GM12878 (cell line): Measurements from ENCODE around the gene ITPRIPL2. TPM values are rescaled to one million over a fixed set of nuclear protein-coding genes. Genes with fewer than 3 reads are reported as not detected.
A peak's percentile ranks its signal among the peaks of the same experiment; 100 is the strongest.

Source experiments
- ATAC-seq: fragments of 200-7000 bp; cut with Tn5 transposase; 3 replicates; pipeline ENCODE4 v1.9.1; 2020; ENCODE audit warnings: mild to moderate bottlenecking, moderate library complexity
- BruUV-seq: library from RNA; stranded (reverse); fragments of 400-500 nt; replicated peaks from 2 replicates; lab custom pipeline; 2021; lab: Mats Ljungman, UMichigan
- CTCF ChIA-PET: fragments of 300-600 bp; sonication (Branson Sonifier 250); formaldehyde crosslinking; extraction: SDS; loops from one replicate; lab custom pipeline; 2021; ENCODE audit warnings: inconsistent platforms; lab: Yijun Ruan, JAX
- POLR2A ChIA-PET: fragments of 350-600 bp; formaldehyde crosslinking; extraction: SDS; loops from one replicate; lab custom pipeline; 2021; ENCODE audit warnings: inconsistent platforms; lab: Charles Lee
- RAD21 ChIA-PET: fragments of 300-600 bp; sonication (Branson Sonifier 250); formaldehyde crosslinking; loops from one replicate; lab custom pipeline; 2023; ENCODE audit warnings: antibody characterized with exemption; ENCODE audit not compliant: unreplicated experiment; lab: Charles Lee
- SMC1A ChIA-PET: fragments of 300-600 bp; sonication (Branson Sonifier 250); formaldehyde crosslinking; loops from one replicate; lab custom pipeline; 2023; ENCODE audit not compliant: unreplicated experiment, uncharacterized antibody; lab: Charles Lee
- DNase-seq: peaks from one replicate; pipeline ENCODE4 v3.0.0-alpha.2; 2011; ENCODE audit warnings: low read depth, low spot score
- FAIRE-seq: peaks from 3 replicates; lab custom pipeline; 2011; peaks lifted over from hg19 to GRCh38; lab: Jason Lieb, UNC
- H2AFZ ChIP-seq: 2 replicates; pipeline ENCODE4 v1.6.0; 2011; ENCODE audit warnings: low read depth, low read length, control low read depth; ENCODE audit not compliant: control insufficient read depth
- H3K27ac ChIP-seq: 2 replicates; pipeline ENCODE4 v1.5.1; 2011; ENCODE audit warnings: control low read depth; ENCODE audit not compliant: control insufficient read depth, insufficient read depth
- H3K27me3 ChIP-seq, 2 experiments: replicated peaks in 1 of 2; 2 replicates each; pipeline versions ENCODE4 v1.6.0 to v1.6.1; 2011; ENCODE audit warnings: low read length in 1 of 2; ENCODE audit not compliant: control insufficient read depth in 2 of 2, insufficient read depth in 2 of 2
- H3K36me3 ChIP-seq, 2 experiments: 2 replicates each; pipeline ENCODE4 v1.5.1; 2011; ENCODE audit warnings: low read length in 1 of 2; ENCODE audit not compliant: control insufficient read depth in 2 of 2, insufficient read depth in 2 of 2
- H3K4me1 ChIP-seq: 2 replicates; pipeline ENCODE4 v1.6.1; 2011; ENCODE audit warnings: mild to moderate bottlenecking, low read length, moderate library complexity, mixed read lengths; ENCODE audit not compliant: control insufficient read depth, insufficient read depth
- H3K4me2 ChIP-seq: 2 replicates; pipeline ENCODE4 v1.6.0; 2011; ENCODE audit warnings: control low read depth; ENCODE audit not compliant: control insufficient read depth, insufficient read depth
- H3K4me3 ChIP-seq: fragments of 200-600 bp; sonication (generic); 2 replicates; pipeline ENCODE4 v1.5.1; 2016
- H3K79me2 ChIP-seq: 2 replicates; pipeline ENCODE4 v1.6.0; 2011; ENCODE audit warnings: low read length; ENCODE audit not compliant: control insufficient read depth, insufficient read depth
- H3K9ac ChIP-seq: 2 replicates; pipeline ENCODE4 v1.8.0; 2011; ENCODE audit warnings: low read length, control low read depth, mixed read lengths; ENCODE audit not compliant: control insufficient read depth, insufficient read depth
- H3K9me3 ChIP-seq: replicated peaks from 3 replicates; pipeline ENCODE4 v1.5.1; 2011; ENCODE audit warnings: mild to moderate bottlenecking, low read length; ENCODE audit not compliant: control insufficient read depth, insufficient read depth
- H4K20me1 ChIP-seq: 2 replicates; pipeline ENCODE4 v1.6.0; 2011; ENCODE audit not compliant: control insufficient read depth, insufficient read depth
- RUNX3 ChIP-seq: IDR thresholded peaks from 2 replicates; pipeline ENCODE4 v1.6.1; 2012; ENCODE audit warnings: low read length, inconsistent platforms
- SMARCA5 ChIP-seq: fragments of 450-650 bp; IDR thresholded peaks from 2 replicates; pipeline ENCODE4 v1.6.1; 2017; ENCODE audit warnings: mild to moderate bottlenecking
- SPI1 ChIP-seq: IDR thresholded peaks from 2 replicates; pipeline ENCODE4 v1.6.1; 2011; ENCODE audit warnings: low read depth, mild to moderate bottlenecking, low read length, moderate library complexity, borderline replicate concordance; ENCODE audit not compliant: insufficient read depth
- SREBF1 ChIP-seq: IDR thresholded peaks from 2 replicates; pipeline ENCODE4 v1.6.1; 2012; ENCODE audit warnings: mild to moderate bottlenecking, low read length
- WGBS: methylation state at CpG from one replicate; pipeline ENCODE4 v1.1.6; 2016; ENCODE audit warnings: low lambda C conversion rate; ENCODE audit not compliant: insufficient replicate concordance, insufficient coverage; ENCODE audit errors: missing lambda C conversion rate; 5-methylcytosine and 5-hydroxymethylcytosine counted together
- in situ Hi-C: fragments of 300-500 bp; cut with MboI; formaldehyde crosslinking; loops from 9 replicates; pipeline ENCODE4 v1.14.3; 2018; ENCODE audit warnings: mixed read lengths
- intact Hi-C: fragments of 100-400 bp; cut with micrococcal nuclease; formaldehyde crosslinking; loops from one replicate; pipeline ENCODE4 v1.14.2; 2022; ENCODE audit not compliant: unreplicated experiment
- polyA plus RNA-seq, 11 experiments: library from polyadenylated mRNA; depleted of rRNA in 4 of 11; unstranded in 6 of 11; stranded (reverse) in 5 of 11; fragments of >200 nt; fragmentation: Nextera tagmentation in 4 of 11; fragmentation: Illumina TruSeq in 1 of 11; extraction: Ambion mirVana in 4 of 11; extraction: Trizol in 1 of 11; gene quantifications; 1 replicate in 1 of 11; 2 replicates in 10 of 11; pipeline versions ENCODE4 v1.2.1 to v1.2.3, GENCODE V29; 2011 to 2016; ENCODE audit warnings: inconsistent platforms in 2 of 11, missing spikeins in 2 of 11, low read depth in 1 of 11
- total RNA-seq, 4 experiments: library from RNA; depleted of rRNA in 3 of 4; stranded (reverse); fragments of >200 nt in 3 of 4; fragmentation: Illumina TruSeq in 1 of 4; extraction: Trizol in 1 of 4; gene quantifications; 2 replicates each; pipeline versions ENCODE4 v1.2.1 to v1.2.3, GENCODE V29; 2013 to 2021

The ITPRIPL2 gene
- total and polyA plus RNA-seq, 10 of the 15 experiments (the other 5 are each of a cell fraction or from before 2014, with no cell fraction given): 0.48 to 14.3 (median 3.5) TPM

DNA sequence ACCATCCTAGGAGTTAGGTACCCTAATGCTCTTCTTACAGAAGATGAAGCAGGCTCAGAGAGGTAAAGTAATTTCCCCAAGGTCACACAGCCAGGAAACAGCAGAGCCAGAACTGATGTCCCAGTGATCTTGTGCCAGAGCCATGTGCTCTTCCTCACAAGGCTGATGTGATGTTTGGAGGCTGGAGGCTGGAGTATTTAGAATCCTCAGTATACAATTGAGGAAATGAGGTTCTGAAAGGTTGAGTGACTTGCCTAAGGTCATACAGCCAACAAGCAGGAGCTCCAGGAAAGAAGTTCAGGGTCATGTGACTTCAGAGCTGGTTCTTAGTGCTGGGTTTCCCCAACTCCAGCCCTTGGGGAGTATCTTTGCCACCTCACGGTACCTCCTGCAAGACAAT is 18.5 kb downstream of the ITPRIPL2 start:
- no peaks in the 10 kb centered on the region for H3K79me2 ChIP-seq
- H3K27ac ChIP-seq: no peak overlapping the region
- BruUV-seq: no TSS peak
- ATAC-seq (0 out of 3 replicates have a peak, but pooled peaks have one; percentile 9), FAIRE-seq (no peak), DNase-seq (no peak)
- H3K9ac ChIP-seq: no peak overlapping the region
- H3K4me3 ChIP-seq: no peak overlapping the region
- 6% methylated on average over 1 of the region's 1 CpG for WGBS
- H4K20me1 ChIP-seq: no peaks in the 10 kb centered on the region
- ChIA-PET CTCF (interaction anchor here (0.9 to 2.2 kb wide), 3 partner anchors 16 to 47 kb away, joined by 4 to 6 read pairs (median 4); no protein-coding TSS in a partner anchor), POLR2A (no interaction called here), RAD21 (interaction anchor here (0.8 kb wide), 1 partner anchor 42 kb away, joined by 3 read pairs; no protein-coding TSS in a partner anchor), SMC1A (interaction anchor here (1.1 to 7.3 kb wide), 2 partner anchors 14 to 50 kb away, joined by 3 to 60 read pairs; no protein-coding TSS in a partner anchor)
- in situ Hi-C loops: no loop called here
- peaks cover 63% of the 10 kb centered on the region for H3K4me1 ChIP-seq
- H3K4me2 ChIP-seq: no peak overlapping the region
- no peaks in the 10 kb centered on the region; the same call in 2 of the 3 replicates for H3K9me3 ChIP-seq
- intact Hi-C loops: no loop called here
- H3K36me3 ChIP-seq: no peaks in the 10 kb centered on the region
- H3K27me3 ChIP-seq: no peaks in the 10 kb centered on the region
- H2AFZ ChIP-seq: no peak overlapping the region; the same call in 1 of the 2 replicates
- TF ChIP-seq SMARCA5: 0 out of 2 replicates have a peak, but pooled peaks have one; percentile 43
- no peak for TF ChIP-seq SREBF1
- TF ChIP-seq SPI1: 0 out of 2 replicates have a peak, but pooled peaks have one; percentile 4
- TF ChIP-seq, all 136 proteins: peak for 2

DNA sequence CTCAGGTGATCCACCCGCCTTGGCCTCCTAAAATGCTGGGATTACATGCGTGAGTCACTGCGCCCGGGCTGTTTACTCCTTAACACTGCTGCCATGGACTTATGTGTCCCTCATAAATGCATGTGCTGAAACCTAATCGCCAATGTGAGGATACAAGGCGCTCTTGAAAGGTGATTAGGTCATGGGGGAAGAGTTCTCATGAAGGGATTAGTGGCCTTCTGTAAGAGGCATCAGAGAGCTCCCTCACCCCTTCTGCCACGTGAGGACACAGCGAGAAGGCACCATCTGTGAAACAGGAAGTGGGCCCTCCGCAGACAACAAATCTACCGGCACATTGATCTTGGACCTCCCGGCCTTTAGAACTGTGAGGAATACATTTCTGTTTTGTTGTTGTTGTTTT is 19.1 kb downstream of the ITPRIPL2 start:
- Histone ChIP-seq H3K36me3 (no peaks in the 10 kb centered on the region), H2AFZ (peak overlapping the region; percentile 68), H3K79me2 (no peaks in the 10 kb centered on the region), H3K4me2 (no peak overlapping the region), H3K27ac (peak overlapping the region; percentile 38; the same call in 1 of the 2 replicates), H3K27me3 (no peaks in the 10 kb centered on the region), H3K4me1 (peaks cover 56% of the 10 kb centered on the region), H4K20me1 (no peaks in the 10 kb centered on the region), H3K9me3 (no peaks in the 10 kb centered on the region; the same call in 2 of the 3 replicates), H3K9ac (no peak overlapping the region), H3K4me3 (no peak overlapping the region)
- ChIA-PET SMC1A (interaction anchor here (7.3 kb wide), 1 partner anchor 15 kb away, joined by 60 read pairs; no protein-coding TSS in a partner anchor), POLR2A (no interaction called here), CTCF (interaction anchor here (1.0 kb wide), 1 partner anchor 32 kb away, joined by 4 read pairs; no protein-coding TSS in a partner anchor), RAD21 (no interaction called here)
- TF ChIP-seq SPI1: peak; percentile 61
- no peak for TF ChIP-seq RUNX3
- in situ Hi-C loops (no loop called here), intact Hi-C loops (no loop called here)
- FAIRE-seq (no peak), ATAC-seq (no peak), DNase-seq (no peak)
- no TSS peak for BruUV-seq
- 23% methylated on average over 11 of the region's 11 CpGs for WGBS
